Measurements from ENCODE around the gene OR51G1. TPM values are rescaled to one million over a fixed set of nuclear protein-coding genes. Genes with fewer than 3 reads are reported as not detected.
"Not testable (repeated sequence)": the region's sequence is repeated elsewhere in the genome, so short reads cannot be mapped to it uniquely, and the experiment has no call there.

The OR51G1 gene, protein sequence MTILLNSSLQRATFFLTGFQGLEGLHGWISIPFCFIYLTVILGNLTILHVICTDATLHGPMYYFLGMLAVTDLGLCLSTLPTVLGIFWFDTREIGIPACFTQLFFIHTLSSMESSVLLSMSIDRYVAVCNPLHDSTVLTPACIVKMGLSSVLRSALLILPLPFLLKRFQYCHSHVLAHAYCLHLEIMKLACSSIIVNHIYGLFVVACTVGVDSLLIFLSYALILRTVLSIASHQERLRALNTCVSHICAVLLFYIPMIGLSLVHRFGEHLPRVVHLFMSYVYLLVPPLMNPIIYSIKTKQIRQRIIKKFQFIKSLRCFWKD
- not detected in 2 replicates for total RNA-seq
- long read RNA-seq = 0 reads

DNA sequence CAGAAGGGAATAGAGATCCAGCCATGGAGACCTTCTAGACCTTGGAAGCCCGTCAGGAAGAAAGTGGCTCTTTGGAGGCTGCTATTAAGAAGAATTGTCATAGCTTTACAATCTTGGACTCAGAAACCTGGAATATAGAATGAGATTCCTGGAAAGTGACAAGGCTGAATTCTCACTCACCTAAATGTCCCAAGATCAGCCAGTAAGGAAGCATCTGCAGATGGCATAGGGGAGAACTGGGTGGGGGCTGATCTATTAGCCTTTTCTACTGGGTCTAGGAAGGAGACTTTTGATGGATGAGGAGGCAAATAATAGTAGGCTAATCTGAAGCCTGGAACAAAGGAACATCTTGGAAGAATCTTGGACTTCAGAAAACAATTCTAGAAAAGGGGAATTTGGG, at the start of gene OR51G1:
TSS of gene OR51G1 (minus strand) at position 101 of the 400 bp plus-strand sequence. CDS start at position 101, 0 bp downstream.
- Mint-ChIP-seq H3K4me1 (no peaks in the 10 kb centered on the region), H3K36me3 (ENCODE audit: low read depth) (no peaks in the 10 kb centered on the region), H3K9me3 (no peaks in the 10 kb centered on the region), H3K27ac (ENCODE audit: unreplicated experiment) (peak within 1 kb of the TSS; percentile 31), H3K27me3 (ENCODE audit: low read depth) (peaks cover 17% of the 10 kb centered on the region), H3K4me3 (no peak within 1 kb of the TSS)
- DNase-seq (ENCODE audit: low read depth, low spot score) = no peak
- no peak for TF ChIP-seq CTCF (conservative IDR thresholded peaks at IDR 0.05)

DNA sequence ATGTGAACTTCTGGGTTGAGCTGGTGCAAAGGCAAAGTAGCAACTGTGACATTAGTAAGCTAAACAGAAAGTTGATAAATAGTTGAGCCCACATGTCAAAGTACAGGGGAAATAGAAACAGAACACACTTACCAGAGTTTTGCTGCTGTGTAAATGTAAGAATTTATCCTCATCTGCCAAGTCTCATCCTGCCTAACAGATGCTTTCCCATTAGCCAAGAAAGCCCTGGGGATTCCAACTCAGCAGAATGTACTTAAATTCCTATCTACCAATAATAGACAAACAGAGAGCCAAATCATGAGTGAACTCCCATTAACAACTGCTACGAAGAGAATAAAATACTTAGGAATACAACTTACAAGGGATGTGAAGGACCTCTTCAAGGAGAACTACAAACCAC, 38.7 kb upstream of the OR51G1 start:
- no peak for TF ChIP-seq CTCF (conservative IDR thresholded peaks at IDR 0.05)
- no peak overlapping the region for H3K27ac Mint-ChIP-seq (ENCODE audit: unreplicated experiment)
- H3K9me3 Mint-ChIP-seq = peaks cover 4% of the 10 kb centered on the region
- H3K4me3 Mint-ChIP-seq = no peak overlapping the region
- no peaks in the 10 kb centered on the region for H3K4me1 Mint-ChIP-seq
- no peak for DNase-seq (ENCODE audit: low read depth, low spot score)
- no peaks in the 10 kb centered on the region for H3K36me3 Mint-ChIP-seq (ENCODE audit: low read depth)
- H3K27me3 Mint-ChIP-seq (ENCODE audit: low read depth) = peaks cover 4% of the 10 kb centered on the region

- Mint-ChIP-seq H3K27me3 (ENCODE audit: low read depth) (peaks cover 10% of the 10 kb centered on the region), H3K36me3 (ENCODE audit: low read depth) (no peaks in the 10 kb centered on the region), H3K27ac (ENCODE audit: unreplicated experiment) (no peak overlapping the region), H3K4me1 (no peaks in the 10 kb centered on the region), H3K9me3 (peaks cover 4% of the 10 kb centered on the region), H3K4me3 (no peak overlapping the region)
- TF ChIP-seq CTCF (conservative IDR thresholded peaks at IDR 0.05) = no peak
- no peak for DNase-seq (ENCODE audit: low read depth, low spot score)
Measured at GRCh38 chr11:4960877-4961276, 36.7 kb upstream of the OR51G1 start.

GRCh38 chr11:4957396-4957795, 33.3 kb upstream of the OR51G1 start:
- no peak for DNase-seq (ENCODE audit: low read depth, low spot score)
- no peak overlapping the region for H3K4me3 Mint-ChIP-seq
- H3K27ac Mint-ChIP-seq (ENCODE audit: unreplicated experiment) = no peak overlapping the region
- no peaks in the 10 kb centered on the region for H3K9me3 Mint-ChIP-seq
- no peaks in the 10 kb centered on the region for H3K36me3 Mint-ChIP-seq (ENCODE audit: low read depth)
- peaks cover 18% of the 10 kb centered on the region for H3K27me3 Mint-ChIP-seq (ENCODE audit: low read depth)
- TF ChIP-seq CTCF (conservative IDR thresholded peaks at IDR 0.05) = no peak
- H3K4me1 Mint-ChIP-seq = no peaks in the 10 kb centered on the region

DNA sequence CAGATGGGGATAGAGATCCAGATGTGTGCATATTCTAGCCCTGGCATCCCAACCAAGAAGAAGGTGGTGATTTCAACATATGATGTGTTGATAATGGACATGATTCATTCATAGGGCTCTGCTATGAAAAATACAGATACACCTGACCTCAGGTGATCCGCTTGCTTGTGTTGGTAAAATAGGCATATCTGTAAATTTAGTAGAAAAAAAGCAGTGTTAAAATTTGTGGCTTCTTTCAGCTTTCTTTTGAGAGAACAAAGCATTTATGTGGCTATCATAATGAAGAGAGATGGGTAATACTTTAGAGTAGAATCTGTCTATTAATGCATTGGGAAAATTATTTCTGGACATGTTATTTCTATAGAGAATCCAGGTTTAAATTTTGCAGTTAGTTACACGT, 31.5 kb upstream of the OR51G1 start, which contains the start of gene OR51A2:
TSS of gene OR51A2 (minus strand) at position 101 of the 400 bp plus-strand sequence. CDS start at position 101, 0 bp downstream.
- not testable (repeated sequence) for H3K27ac Mint-ChIP-seq (ENCODE audit: unreplicated experiment); H3K9me3 Mint-ChIP-seq; H3K36me3 Mint-ChIP-seq (ENCODE audit: low read depth); DNase-seq (ENCODE audit: low read depth, low spot score); H3K4me3 Mint-ChIP-seq; H3K4me1 Mint-ChIP-seq
- H3K27me3 Mint-ChIP-seq (ENCODE audit: low read depth) = peaks cover 24% of the 10 kb centered on the region

GRCh38 chr11:4947505-4947904, 23.4 kb upstream of the OR51G1 start, which contains the start of gene OR51A4:
Gene OR51A4, minus strand, starts transcription at chr11:4947605. Its CDS starts 505 bp downstream, at chr11:4947100.
- Mint-ChIP-seq H3K27me3 (ENCODE audit: low read depth) (peaks cover 34% of the 10 kb centered on the region), H3K36me3 (ENCODE audit: low read depth) (no peaks in the 10 kb centered on the region), H3K4me3 (no peak within 1 kb of the TSS), H3K4me1 (no peaks in the 10 kb centered on the region), H3K9me3 (no peaks in the 10 kb centered on the region), H3K27ac (ENCODE audit: unreplicated experiment) (no peak within 1 kb of the TSS)
- no peak for TF ChIP-seq CTCF (conservative IDR thresholded peaks at IDR 0.05)
- no peak for DNase-seq (ENCODE audit: low read depth, low spot score)
